ENCODE results near the gene MMGT1. TPM values are rescaled to one million over a fixed set of nuclear protein-coding genes. Genes with fewer than 3 reads are reported as not detected.
"Not testable (repeated sequence)": the region's sequence is repeated elsewhere in the genome, so short reads cannot be mapped to it uniquely, and the experiment has no call there.

MMGT1 gene
- total RNA-seq, 1 experiment from 2014 or later = 26.2 TPM

DNA sequence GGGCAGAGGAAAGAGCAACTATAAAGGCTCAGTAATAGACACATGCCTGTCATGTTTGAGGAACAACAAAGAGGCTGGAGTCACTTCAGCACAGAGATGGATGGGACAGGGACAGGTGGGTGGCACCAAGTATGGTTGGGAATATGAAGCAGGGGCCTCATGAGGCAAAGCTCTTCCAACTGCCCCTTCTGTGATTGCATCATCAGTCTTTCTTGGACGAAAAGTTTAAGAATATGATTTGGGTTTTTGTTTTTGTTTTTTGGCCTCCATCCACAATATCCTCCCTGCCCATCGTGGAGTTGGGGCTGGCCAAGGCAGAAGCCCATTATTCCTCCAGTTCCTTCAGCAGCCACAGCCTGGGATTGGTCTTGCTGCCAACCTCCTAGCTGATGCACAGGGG lies 45.9 kb downstream of the MMGT1 start:
- Histone ChIP-seq H3K27ac (no peak overlapping the region), H3K4me3 (no peak overlapping the region), H3K79me2 (ENCODE audit: low read depth) (no peaks in the 10 kb centered on the region), H4K20me1 (ENCODE audit: insufficient read depth) (no peaks in the 10 kb centered on the region), H3K27me3 (ENCODE audit: insufficient read depth, low read depth) (peaks cover 63% of the 10 kb centered on the region), H3K4me1 (replicated peaks; ENCODE audit: insufficient read depth) (no peaks in the 10 kb centered on the region), H3F3A (ENCODE audit: insufficient read depth, low read depth) (no peaks in the 10 kb centered on the region), H3K36me3 (ENCODE audit: low read depth) (no peaks in the 10 kb centered on the region), H3K9me2 (ENCODE audit: insufficient read depth) (no peaks in the 10 kb centered on the region), H3K9me3 (ENCODE audit: insufficient read depth, low read depth) (no peaks in the 10 kb centered on the region), H2AFZ (no peak overlapping the region), H3K4me2 (no peak overlapping the region)
- POLR2A ChIA-PET (ENCODE audit: unreplicated experiment) = no interaction called here
- no peak for TF ChIP-seq EZH2 (IDR thresholded peaks at IDR 0.05; ENCODE audit: low read depth)
- TF ChIP-seq, protein P1, sequence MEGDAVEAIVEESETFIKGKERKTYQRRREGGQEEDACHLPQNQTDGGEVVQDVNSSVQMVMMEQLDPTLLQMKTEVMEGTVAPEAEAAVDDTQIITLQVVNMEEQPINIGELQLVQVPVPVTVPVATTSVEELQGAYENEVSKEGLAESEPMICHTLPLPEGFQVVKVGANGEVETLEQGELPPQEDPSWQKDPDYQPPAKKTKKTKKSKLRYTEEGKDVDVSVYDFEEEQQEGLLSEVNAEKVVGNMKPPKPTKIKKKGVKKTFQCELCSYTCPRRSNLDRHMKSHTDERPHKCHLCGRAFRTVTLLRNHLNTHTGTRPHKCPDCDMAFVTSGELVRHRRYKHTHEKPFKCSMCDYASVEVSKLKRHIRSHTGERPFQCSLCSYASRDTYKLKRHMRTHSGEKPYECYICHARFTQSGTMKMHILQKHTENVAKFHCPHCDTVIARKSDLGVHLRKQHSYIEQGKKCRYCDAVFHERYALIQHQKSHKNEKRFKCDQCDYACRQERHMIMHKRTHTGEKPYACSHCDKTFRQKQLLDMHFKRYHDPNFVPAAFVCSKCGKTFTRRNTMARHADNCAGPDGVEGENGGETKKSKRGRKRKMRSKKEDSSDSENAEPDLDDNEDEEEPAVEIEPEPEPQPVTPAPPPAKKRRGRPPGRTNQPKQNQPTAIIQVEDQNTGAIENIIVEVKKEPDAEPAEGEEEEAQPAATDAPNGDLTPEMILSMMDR (conservative IDR thresholded peaks at IDR 0.05) = no peak
- intact Hi-C loops (cut with micrococcal nuclease; ENCODE audit: unreplicated experiment) = no loop called here
- no TSS peak for BruUV-seq (replicated peaks)
- DNase-seq = no peak
- CTCF ChIA-PET = no interaction called here

DNA sequence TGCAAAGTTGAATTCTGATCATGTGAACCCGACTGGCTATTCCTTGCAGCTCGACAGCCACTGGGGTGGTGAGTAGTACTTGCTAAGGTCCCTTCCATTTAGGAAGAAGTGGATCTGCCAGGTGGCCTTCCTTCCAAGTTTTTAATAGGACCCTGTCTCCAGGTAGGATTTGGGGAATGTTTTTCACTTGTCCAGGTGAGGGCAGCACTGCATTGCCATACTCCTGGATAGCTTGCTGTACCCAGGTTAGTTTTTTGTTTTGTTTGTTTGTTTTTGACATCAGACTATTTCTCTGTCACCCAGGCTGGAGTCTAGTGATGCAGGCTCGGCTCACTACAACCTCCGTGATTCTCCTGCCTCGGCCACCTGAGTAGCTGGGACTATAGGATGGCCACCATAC lies 50.4 kb downstream of the MMGT1 start:
- POLR2A ChIA-PET (ENCODE audit: unreplicated experiment) = interaction anchor here (0.6 kb wide), 1 partner anchor 608 kb away, joined by 3 read pairs; the partner anchor contains the start of gene VGLL1
- Histone ChIP-seq H3K27me3 (ENCODE audit: insufficient read depth, low read depth) (peaks cover 67% of the 10 kb centered on the region), H3K9me2 (ENCODE audit: insufficient read depth) (no peaks in the 10 kb centered on the region), H3K4me3 (no peak overlapping the region), H3K36me3 (ENCODE audit: low read depth) (no peaks in the 10 kb centered on the region), H3K4me1 (replicated peaks; ENCODE audit: insufficient read depth) (no peaks in the 10 kb centered on the region), H2AFZ (no peak overlapping the region), H3K4me2 (no peak overlapping the region), H3K27ac (no peak overlapping the region), H3K9me3 (ENCODE audit: insufficient read depth, low read depth) (no peaks in the 10 kb centered on the region), H3K79me2 (ENCODE audit: low read depth) (no peaks in the 10 kb centered on the region), H4K20me1 (ENCODE audit: insufficient read depth) (no peaks in the 10 kb centered on the region; the same call in 1 of the 2 replicates), H3F3A (ENCODE audit: insufficient read depth, low read depth) (no peaks in the 10 kb centered on the region)
- no TSS peak for BruUV-seq (replicated peaks)
- peak in 1 of 2 experiments; percentile 5 for DNase-seq
- CTCF ChIA-PET = interaction anchor here (0.6 kb wide), 1 partner anchor 608 kb away, joined by 4 read pairs; no protein-coding TSS in a partner anchor
- intact Hi-C loops (cut with micrococcal nuclease; ENCODE audit: unreplicated experiment) = no loop called here
- TF ChIP-seq, protein P1 (conservative IDR thresholded peaks at IDR 0.05) = peak; percentile 60
- no peak for TF ChIP-seq EZH2 (IDR thresholded peaks at IDR 0.05; ENCODE audit: low read depth)

DNA sequence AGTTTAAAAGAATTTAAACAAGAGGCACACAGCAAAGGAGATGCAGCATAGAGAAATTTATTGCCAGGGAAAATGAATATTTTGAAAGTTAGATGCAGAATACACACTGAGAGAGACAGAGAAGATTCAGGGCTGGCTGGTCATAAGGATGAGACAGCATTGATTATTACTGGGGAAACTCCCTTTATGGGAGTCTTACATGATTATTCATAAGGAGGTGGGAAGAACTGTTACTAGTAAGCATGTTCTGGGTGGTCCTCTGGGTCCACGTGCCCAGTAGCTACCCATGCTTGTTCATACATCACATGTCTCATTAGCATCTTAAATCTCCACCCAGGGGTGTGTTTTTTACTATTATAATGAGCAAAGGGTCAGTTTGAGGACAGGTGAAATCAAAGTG lies 53.3 kb downstream of the MMGT1 start:
- H2AFZ ChIP-seq; intact Hi-C loops (cut with micrococcal nuclease; ENCODE audit: unreplicated experiment); CTCF ChIA-PET; H3F3A ChIP-seq (ENCODE audit: insufficient read depth, low read depth); DNase-seq; H3K79me2 ChIP-seq (ENCODE audit: low read depth); H3K27ac ChIP-seq; POLR2A ChIA-PET (ENCODE audit: unreplicated experiment); H3K4me3 ChIP-seq; H3K4me2 ChIP-seq; BruUV-seq (replicated peaks); H4K20me1 ChIP-seq (ENCODE audit: insufficient read depth); H3K9me3 ChIP-seq (ENCODE audit: insufficient read depth, low read depth); H3K36me3 ChIP-seq (ENCODE audit: low read depth); H3K4me1 ChIP-seq (replicated peaks; ENCODE audit: insufficient read depth); H3K9me2 ChIP-seq (ENCODE audit: insufficient read depth): not testable (repeated sequence)
- H3K27me3 ChIP-seq (ENCODE audit: insufficient read depth, low read depth) = peaks cover 78% of the 10 kb centered on the region

DNA sequence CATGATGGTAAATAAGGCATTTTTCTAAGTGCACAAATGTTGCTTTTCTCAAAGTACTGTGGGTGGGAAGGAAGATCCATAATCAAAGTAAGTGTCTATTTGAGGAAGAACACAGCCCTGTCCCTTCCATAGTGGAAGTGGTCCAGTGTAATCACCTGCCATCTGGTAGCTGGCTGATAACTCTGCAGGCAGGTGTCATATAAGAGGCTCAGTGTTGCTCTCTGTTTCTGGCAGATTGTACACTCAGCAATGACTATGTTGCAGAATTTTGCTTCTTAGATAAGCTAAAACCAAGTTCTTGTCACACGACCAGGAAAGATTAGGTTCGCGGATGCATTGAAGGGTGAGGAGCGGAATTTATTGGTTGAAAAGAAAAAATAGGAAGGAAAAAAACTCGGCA lies 59.4 kb downstream of the MMGT1 start:
- intact Hi-C loops (cut with micrococcal nuclease; ENCODE audit: unreplicated experiment) = no loop called here
- no peak overlapping the region for H3K4me3 ChIP-seq
- no TSS peak for BruUV-seq (replicated peaks)
- H3K36me3 ChIP-seq (ENCODE audit: low read depth) = no peaks in the 10 kb centered on the region
- no peak overlapping the region for H2AFZ ChIP-seq
- no peak overlapping the region for H3K4me2 ChIP-seq
- no peak overlapping the region for H3K27ac ChIP-seq
- ChIA-PET POLR2A (ENCODE audit: unreplicated experiment) (no interaction called here), CTCF (no interaction called here)
- H3K79me2 ChIP-seq (ENCODE audit: low read depth) = no peaks in the 10 kb centered on the region
- no peaks in the 10 kb centered on the region for H3K9me3 ChIP-seq (ENCODE audit: insufficient read depth, low read depth)
- H3F3A ChIP-seq (ENCODE audit: insufficient read depth, low read depth) = no peaks in the 10 kb centered on the region
- DNase-seq = no peak
- H4K20me1 ChIP-seq (ENCODE audit: insufficient read depth) = no peaks in the 10 kb centered on the region
- H3K27me3 ChIP-seq (ENCODE audit: insufficient read depth, low read depth) = peaks cover 93% of the 10 kb centered on the region
- no peaks in the 10 kb centered on the region for H3K9me2 ChIP-seq (ENCODE audit: insufficient read depth)
- H3K4me1 ChIP-seq (replicated peaks; ENCODE audit: insufficient read depth) = no peaks in the 10 kb centered on the region
- TF ChIP-seq, protein P1 (conservative IDR thresholded peaks at IDR 0.05) = no peak
- no peak for TF ChIP-seq EZH2 (IDR thresholded peaks at IDR 0.05; ENCODE audit: low read depth)
